Smooth muscle cell (in vitro differentiated cells): ENCODE results near the gene ZBTB7A. TPM values are rescaled to one million over a fixed set of nuclear protein-coding genes. Genes with fewer than 3 reads are reported as not detected.

ENCODE experiments used
- DNase-seq: peaks from one replicate; lab custom pipeline; 2025; ENCODE audit not compliant: unreplicated experiment; lab: John Stamatoyannopoulos, UW
- H2AFZ ChIP-seq: fragments of 200-600 bp; sonication (generic); 2 replicates; pipeline ENCODE4 v1.6.0; 2016; ENCODE audit warnings: antibody characterized with exemption, low read depth, mild to moderate bottlenecking
- H3F3A ChIP-seq: fragments of 200-600 bp; sonication (generic); 2 replicates; pipeline ENCODE4 v1.6.0; 2017; ENCODE audit warnings: antibody characterized with exemption, low read depth
- H3K27ac ChIP-seq: fragments of 200-600 bp; sonication (generic); 2 replicates; pipeline ENCODE4 v1.5.1; 2016; ENCODE audit warnings: low read depth, mild to moderate bottlenecking
- H3K27me3 ChIP-seq: fragments of 200-600 bp; sonication (generic); 2 replicates; pipeline ENCODE4 v1.6.1; 2016; ENCODE audit warnings: low read depth, mild to moderate bottlenecking
- H3K36me3 ChIP-seq: fragments of 200-600 bp; sonication (generic); 2 replicates; pipeline ENCODE4 v1.5.1; 2016; ENCODE audit warnings: low read depth
- H3K4me1 ChIP-seq: fragments of 200-600 bp; sonication (generic); 2 replicates; pipeline ENCODE4 v1.5.1; 2016; ENCODE audit warnings: low read depth
- H3K4me2 ChIP-seq: fragments of 200-600 bp; sonication (generic); 2 replicates; pipeline ENCODE4 v1.6.0; 2016; ENCODE audit warnings: mild to moderate bottlenecking
- H3K4me3 ChIP-seq: fragments of 200-600 bp; sonication (generic); 2 replicates; pipeline ENCODE4 v1.5.1; 2016; ENCODE audit warnings: mild to moderate bottlenecking
- H3K79me2 ChIP-seq: fragments of 200-600 bp; sonication (generic); 2 replicates; pipeline ENCODE4 v1.6.0; 2016; ENCODE audit warnings: low read depth, mild to moderate bottlenecking
- H3K9ac ChIP-seq: fragments of 200-600 bp; sonication (generic); 2 replicates; pipeline ENCODE4 v1.6.0; 2016; ENCODE audit warnings: low read depth
- H3K9me3 ChIP-seq: fragments of 200-600 bp; sonication (generic); replicated peaks from 2 replicates; pipeline ENCODE4 v1.5.1; 2016; ENCODE audit warnings: low read depth
- H4K20me1 ChIP-seq: fragments of 200-600 bp; sonication (generic); 2 replicates; pipeline ENCODE4 v1.6.0; 2016; ENCODE audit warnings: low read depth
- WGBS: methylation state at CpG from one replicate; pipeline ENCODE4 v1.1.7; 2016; ENCODE audit warnings: low lambda C conversion rate; 5-methylcytosine and 5-hydroxymethylcytosine counted together
- polyA plus RNA-seq: library from polyadenylated mRNA; unstranded; fragments of >200 nt; fragmentation: Nextera tagmentation; extraction: Ambion mirVana; gene quantifications from 2 replicates; pipeline ENCODE4 v1.2.1, GENCODE V29; 2016
- total RNA-seq: library from RNA; depleted of rRNA; stranded (reverse); fragments of >200 nt; gene quantifications from 2 replicates; pipeline ENCODE4 v1.2.3, GENCODE V29; 2014
- TF ChIP-seq, protein P1 (sequence below): fragments of 200-600 bp; sonication (generic); IDR thresholded peaks from 2 replicates; pipeline ENCODE4 v1.5.1; 2017; ENCODE audit warnings: borderline replicate concordance, mild to moderate bottlenecking, antibody characterized with exemption; ENCODE audit not compliant: insufficient read depth, poor library complexity, severe bottlenecking

Gene ZBTB7A
- total and polyA plus RNA-seq, 2 experiments from 2014 or later = 13.3 to 36.0 TPM

GRCh38 chr19:4077800-4078684 is 11.3 kb upstream of the ZBTB7A start:
- Histone ChIP-seq H3K4me2 (peak overlapping the region; percentile 63), H3K9me3 (no peaks in the 10 kb centered on the region), H3K27ac (no peak overlapping the region), H3K79me2 (no peaks in the 10 kb centered on the region), H3F3A (no peaks in the 10 kb centered on the region), H2AFZ (no peak overlapping the region), H3K27me3 (no peaks in the 10 kb centered on the region), H3K4me1 (no peaks in the 10 kb centered on the region), H4K20me1 (no peaks in the 10 kb centered on the region), H3K9ac (no peak overlapping the region), H3K4me3 (peak overlapping the region; percentile 38), H3K36me3 (no peaks in the 10 kb centered on the region)
- TF ChIP-seq, protein P1, sequence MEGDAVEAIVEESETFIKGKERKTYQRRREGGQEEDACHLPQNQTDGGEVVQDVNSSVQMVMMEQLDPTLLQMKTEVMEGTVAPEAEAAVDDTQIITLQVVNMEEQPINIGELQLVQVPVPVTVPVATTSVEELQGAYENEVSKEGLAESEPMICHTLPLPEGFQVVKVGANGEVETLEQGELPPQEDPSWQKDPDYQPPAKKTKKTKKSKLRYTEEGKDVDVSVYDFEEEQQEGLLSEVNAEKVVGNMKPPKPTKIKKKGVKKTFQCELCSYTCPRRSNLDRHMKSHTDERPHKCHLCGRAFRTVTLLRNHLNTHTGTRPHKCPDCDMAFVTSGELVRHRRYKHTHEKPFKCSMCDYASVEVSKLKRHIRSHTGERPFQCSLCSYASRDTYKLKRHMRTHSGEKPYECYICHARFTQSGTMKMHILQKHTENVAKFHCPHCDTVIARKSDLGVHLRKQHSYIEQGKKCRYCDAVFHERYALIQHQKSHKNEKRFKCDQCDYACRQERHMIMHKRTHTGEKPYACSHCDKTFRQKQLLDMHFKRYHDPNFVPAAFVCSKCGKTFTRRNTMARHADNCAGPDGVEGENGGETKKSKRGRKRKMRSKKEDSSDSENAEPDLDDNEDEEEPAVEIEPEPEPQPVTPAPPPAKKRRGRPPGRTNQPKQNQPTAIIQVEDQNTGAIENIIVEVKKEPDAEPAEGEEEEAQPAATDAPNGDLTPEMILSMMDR = no peak
- WGBS = 57% methylated on average over 22 of the region's 33 CpGs
- no peak for DNase-seq

GRCh38 chr19:4077007-4077374 is 10.3 kb upstream of the ZBTB7A start:
- H3K27me3 ChIP-seq = no peaks in the 10 kb centered on the region
- H3F3A ChIP-seq = no peaks in the 10 kb centered on the region
- H3K4me1 ChIP-seq = no peaks in the 10 kb centered on the region
- DNase-seq = no peak
- H3K9ac ChIP-seq = no peak overlapping the region
- no peak overlapping the region for H3K4me2 ChIP-seq
- no peak overlapping the region for H3K4me3 ChIP-seq
- H2AFZ ChIP-seq = no peak overlapping the region
- no peaks in the 10 kb centered on the region for H3K36me3 ChIP-seq
- H3K27ac ChIP-seq = no peak overlapping the region
- no peaks in the 10 kb centered on the region for H4K20me1 ChIP-seq
- TF ChIP-seq, protein P1 = no peak
- H3K79me2 ChIP-seq = no peaks in the 10 kb centered on the region
- H3K9me3 ChIP-seq = no peaks in the 10 kb centered on the region
- 68% methylated on average over 3 of the region's 3 CpGs for WGBS

DNA sequence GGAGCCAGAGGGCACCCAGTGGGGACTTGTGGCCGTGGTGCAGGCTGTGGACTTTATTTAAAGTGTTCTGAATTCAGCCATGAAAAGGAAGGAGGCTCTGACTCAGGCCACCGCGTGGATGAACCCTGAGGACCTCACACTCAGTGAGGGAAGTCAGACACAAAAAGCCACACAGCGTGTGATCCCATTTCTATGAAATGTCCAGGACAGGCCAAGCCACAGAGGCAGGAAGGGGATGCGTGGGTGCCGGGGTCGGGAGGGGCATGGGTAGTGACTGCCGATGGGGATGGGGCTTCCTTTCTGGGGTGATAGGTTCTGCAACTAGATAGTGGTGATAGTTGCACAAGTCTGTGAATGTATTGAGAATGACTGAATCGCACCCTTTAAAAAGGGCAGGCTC is 8.7 kb upstream of the ZBTB7A start:
- Histone ChIP-seq H3K9ac (no peak overlapping the region), H2AFZ (no peak overlapping the region), H3F3A (no peaks in the 10 kb centered on the region), H3K4me2 (no peak overlapping the region), H3K4me1 (no peaks in the 10 kb centered on the region), H3K27me3 (no peaks in the 10 kb centered on the region), H3K79me2 (no peaks in the 10 kb centered on the region), H3K9me3 (no peaks in the 10 kb centered on the region), H3K36me3 (no peaks in the 10 kb centered on the region), H4K20me1 (no peaks in the 10 kb centered on the region), H3K27ac (no peak overlapping the region), H3K4me3 (no peak overlapping the region)
- TF ChIP-seq, protein P1 = no peak
- WGBS = 89% methylated on average over 9 of the region's 9 CpGs
- no peak for DNase-seq

DNA sequence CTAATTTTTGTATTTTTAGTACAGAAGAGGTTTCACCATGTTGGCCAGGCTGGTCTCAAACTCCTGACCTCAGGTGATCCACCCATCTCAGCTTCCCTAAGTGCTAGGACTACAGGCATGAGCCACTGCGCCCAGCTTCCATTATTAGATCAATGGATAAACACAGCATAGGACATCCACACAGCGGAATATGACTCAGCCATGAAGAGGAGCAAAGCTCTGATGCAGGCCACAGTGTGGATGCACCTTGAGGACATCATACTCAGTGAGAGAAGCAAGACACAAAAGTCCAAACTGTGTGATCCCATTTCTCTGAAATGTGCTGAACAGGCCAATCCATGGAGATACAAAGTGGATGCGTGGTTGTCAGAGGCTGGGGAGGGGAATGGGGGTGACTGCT is 4.9 kb upstream of the ZBTB7A start:
- Histone ChIP-seq H3F3A (no peaks in the 10 kb centered on the region), H3K9ac (no peak overlapping the region), H3K4me2 (no peak overlapping the region), H3K36me3 (no peaks in the 10 kb centered on the region), H3K9me3 (no peaks in the 10 kb centered on the region), H3K4me1 (peaks cover 10% of the 10 kb centered on the region), H3K27me3 (no peaks in the 10 kb centered on the region), H4K20me1 (no peaks in the 10 kb centered on the region), H2AFZ (no peak overlapping the region), H3K27ac (no peak overlapping the region), H3K79me2 (no peaks in the 10 kb centered on the region), H3K4me3 (no peak overlapping the region)
- WGBS = 92% methylated on average over 3 of the region's 3 CpGs
- no peak for DNase-seq
- TF ChIP-seq, protein P1 = no peak
